Measurements from ENCODE around the gene C1orf167. TPM values are rescaled to one million over a fixed set of nuclear protein-coding genes. Genes with fewer than 3 reads are reported as not detected.

The C1orf167 gene
- total and polyA plus RNA-seq, 2 of the 8 experiments (the other 6 are each of a cell fraction or from before 2014, with no cell fraction given): 0.70 to 1.3 TPM

DNA sequence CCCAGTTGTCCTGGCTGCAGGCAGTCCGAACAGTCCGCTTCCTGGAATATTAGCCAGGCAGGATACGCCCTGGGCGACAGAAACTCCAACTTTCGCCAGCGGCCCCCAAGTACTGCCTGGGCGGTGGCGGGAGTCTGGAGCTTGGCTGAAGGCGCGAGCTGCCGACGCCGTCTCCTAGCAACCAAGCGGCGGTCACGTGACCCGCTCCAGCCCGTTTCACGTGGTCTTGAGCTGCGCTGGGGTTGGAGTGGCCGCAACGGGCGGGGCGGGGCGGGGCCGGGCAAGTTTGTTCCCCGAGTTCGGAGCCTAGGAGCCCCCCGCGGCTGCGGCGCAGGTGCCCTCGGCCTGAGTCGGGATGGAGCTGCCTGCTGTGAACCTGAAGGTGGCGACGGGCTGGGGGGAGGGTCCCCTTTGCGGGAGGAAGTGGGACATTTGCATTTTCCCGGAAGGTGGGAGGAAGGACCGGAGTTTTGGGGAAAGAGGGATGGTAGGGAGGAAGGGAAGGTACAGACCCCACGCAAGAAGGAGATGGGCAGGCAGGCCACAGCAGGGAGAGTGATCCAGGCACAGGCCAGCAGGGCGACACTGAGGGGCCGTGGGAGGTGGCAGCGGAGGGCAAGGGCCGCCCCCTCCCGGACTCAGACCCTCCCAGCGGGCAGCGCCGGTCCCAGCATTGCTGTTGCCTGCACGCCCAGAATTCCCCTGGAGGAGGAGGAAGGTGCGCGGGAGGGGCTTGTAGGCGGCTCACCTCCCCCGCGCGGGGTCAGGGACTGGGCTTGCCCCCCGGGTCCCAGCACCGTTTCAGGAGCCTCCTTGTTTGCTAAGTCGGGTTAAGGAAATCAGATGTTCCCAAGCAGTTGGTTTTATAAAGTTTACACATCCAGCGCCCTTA, 25.9 kb upstream of the C1orf167 start, which contains the start of gene AGTRAP (continued):
- TF ChIP-seq CHD7 (IDR thresholded peaks at IDR 0.05; ENCODE audit: insufficient replicate concordance, low read length) (no peak), GABPA (IDR thresholded peaks at IDR 0.05; ENCODE audit: borderline replicate concordance, insufficient read depth, low read length) (no peak; the same call in 1 of the 2 replicates), USF2 (IDR thresholded peaks at IDR 0.05; ENCODE audit: low read length) (peak; percentile 99), CEBPB (IDR thresholded peaks at IDR 0.05; ENCODE audit: low read depth, low read length) (no peak), TAF1 (IDR thresholded peaks at IDR 0.05; ENCODE audit: low read depth, low read length) (peak; percentile 20; the same call in 1 of the 2 replicates), NRF1 (IDR thresholded peaks at IDR 0.05; ENCODE audit: low read depth, low read length) (no peak), SP4 (IDR thresholded peaks at IDR 0.05; ENCODE audit: low read length) (peak; percentile 61; the same call in 1 of the 2 replicates), EZH2 (IDR thresholded peaks at IDR 0.05; ENCODE audit: low read depth, low read length, severe bottlenecking) (no peak)
